CD14-positive monocyte (primary cell): ENCODE data around the gene ANGPTL2. TPM values are rescaled to one million over a fixed set of nuclear protein-coding genes. Genes with fewer than 3 reads are reported as not detected.

ENCODE experiments used
- DNase-seq, 3 donors: peaks; one replicate each; pipeline ENCODE4 v3.0.0-alpha.2; 2011 to 2022
- H2AFZ ChIP-seq: 2 replicates; pipeline ENCODE4 v1.6.0; 2012; ENCODE audit warnings: mild to moderate bottlenecking, low read depth, low read length, inconsistent platforms; ENCODE audit not compliant: insufficient read depth, poor library complexity, severe bottlenecking
- H3K27ac ChIP-seq, 2 donors: 1 replicate in 1 of 2; 2 replicates in 1 of 2; pipeline ENCODE4 v1.5.1; 2012 to 2013; ENCODE audit warnings: low read length in 2 of 2, control low read depth in 1 of 2, inconsistent platforms in 1 of 2, low read depth in 1 of 2, mild to moderate bottlenecking in 1 of 2
- H3K27me3 ChIP-seq, 2 donors: one replicate each; pipeline versions ENCODE4 v1.6.0 to v1.6.1; 2011 to 2013; ENCODE audit warnings: low read length in 2 of 2; ENCODE audit not compliant: control insufficient read depth in 2 of 2, insufficient read depth in 2 of 2
- H3K36me3 ChIP-seq, 2 donors: replicated peaks in 1 of 2; 1 replicate in 1 of 2; 2 replicates in 1 of 2; pipeline versions ENCODE4 v1.5.1 to v1.6.1; 2012 to 2013; ENCODE audit warnings: low read length in 2 of 2, control low read depth in 1 of 2, inconsistent platforms in 1 of 2, mild to moderate bottlenecking in 1 of 2; ENCODE audit not compliant: insufficient read depth in 2 of 2, control insufficient read depth in 1 of 2
- H3K4me1 ChIP-seq, 2 donors: 1 replicate in 1 of 2; 2 replicates in 1 of 2; pipeline versions ENCODE4 v1.5.1 to v1.6.1; 2012 to 2013; ENCODE audit warnings: low read length in 2 of 2, control low read depth in 1 of 2, inconsistent platforms in 1 of 2, mild to moderate bottlenecking in 1 of 2, moderate library complexity in 1 of 2; ENCODE audit not compliant: insufficient read depth in 2 of 2, control insufficient read depth in 1 of 2
- H3K4me2 ChIP-seq: replicated peaks from 2 replicates; pipeline ENCODE3; 2012; ENCODE audit warnings: low read length, moderate library complexity, mild to moderate bottlenecking; ENCODE audit not compliant: poor library complexity, severe bottlenecking; ENCODE audit errors: extremely low read depth
- H3K4me3 ChIP-seq, 3 experiments: fragments of 200-600 bp in 1 of 3; sonication (generic) in 1 of 3; replicated peaks in 1 of 3; 1 replicate in 2 of 3; 2 replicates in 1 of 3; pipeline ENCODE4 v1.5.1; 2011 to 2013; ENCODE audit warnings: low read length in 3 of 3, mild to moderate bottlenecking in 3 of 3, control low read depth in 2 of 3, low read depth in 2 of 3, inconsistent platforms in 1 of 3, moderate library complexity in 1 of 3
- H3K79me2 ChIP-seq: 2 replicates; pipeline ENCODE4 v1.6.0; 2012; ENCODE audit warnings: mild to moderate bottlenecking, control low read depth, inconsistent platforms, low read length, moderate library complexity; ENCODE audit not compliant: insufficient read depth
- H3K9ac ChIP-seq: 2 replicates; pipeline ENCODE4 v1.6.0; 2017; ENCODE audit warnings: low read length, mild to moderate bottlenecking; ENCODE audit not compliant: insufficient read depth, poor library complexity, severe bottlenecking
- H3K9me3 ChIP-seq, 2 donors: replicated peaks in 1 of 2; 1 replicate in 1 of 2; 2 replicates in 1 of 2; pipeline versions ENCODE4 v1.5.1 to v1.6.1; 2012 to 2013; ENCODE audit warnings: low read length in 2 of 2, control low read depth in 1 of 2; ENCODE audit not compliant: control insufficient read depth in 1 of 2, insufficient read depth in 1 of 2
- H4K20me1 ChIP-seq: 2 replicates; pipeline ENCODE4 v1.6.0; 2012; ENCODE audit warnings: mild to moderate bottlenecking, low read length, control low read depth, moderate library complexity; ENCODE audit not compliant: insufficient read depth
- H3K27ac Mint-ChIP-seq, 7 donors: one replicate each; pipeline ENCODE4 v1.8.0; 2020; ENCODE audit warnings: mild to moderate bottlenecking in 7 of 7, mixed read lengths in 7 of 7, moderate library complexity in 6 of 7, inconsistent platforms in 2 of 7
- H3K27me3 Mint-ChIP-seq, 3 donors: one replicate each; pipeline ENCODE4 v1.8.0; 2021 to 2022; ENCODE audit warnings: low read depth in 3 of 3, mild to moderate bottlenecking in 3 of 3, mixed read lengths in 3 of 3, moderate library complexity in 3 of 3, inconsistent platforms in 1 of 3
- H3K36me3 Mint-ChIP-seq, 2 donors: one replicate each; pipeline ENCODE4 v1.8.0; 2020; ENCODE audit warnings: mixed read lengths in 2 of 2, inconsistent platforms in 1 of 2, mild to moderate bottlenecking in 1 of 2
- H3K4me1 Mint-ChIP-seq: one replicate; pipeline ENCODE4 v1.8.0; 2020; ENCODE audit warnings: mild to moderate bottlenecking, mixed read lengths
- H3K4me3 Mint-ChIP-seq, 2 donors: one replicate each; pipeline ENCODE4 v1.8.0; 2020; ENCODE audit warnings: mild to moderate bottlenecking in 2 of 2, mixed read lengths in 2 of 2, moderate library complexity in 1 of 2
- H3K9me3 Mint-ChIP-seq, 7 donors: one replicate each; pipeline ENCODE4 v1.8.0; 2020 to 2022; ENCODE audit warnings: mixed read lengths in 7 of 7, mild to moderate bottlenecking in 6 of 7, moderate library complexity in 6 of 7, inconsistent platforms in 2 of 7
- WGBS: methylation state at CpG from one replicate; pipeline ENCODE4 v1.1.5; 2013; ENCODE audit warnings: missing lambda C conversion rate; ENCODE audit not compliant: insufficient coverage; 5-methylcytosine and 5-hydroxymethylcytosine counted together
- intact Hi-C, 2 donors: fragments of 100-400 bp; cut with micrococcal nuclease; formaldehyde crosslinking; loops; one replicate each; pipeline versions ENCODE4 v1.15.0 to v1.15.1; 2023
- polyA plus RNA-seq, 3 donors: library from polyadenylated mRNA; depleted of rRNA in 1 of 3; unstranded in 2 of 3; stranded (reverse) in 1 of 3; fragments of 300-500 nt in 2 of 3; fragments of >200 nt in 1 of 3; fragmentation: Illumina TruSeq in 2 of 3; gene quantifications; 1 replicate in 2 of 3; 2 replicates in 1 of 3; pipeline ENCODE4 v1.2.3, GENCODE V29; 2012 to 2021
- TF ChIP-seq, protein P1 (sequence below): fragments of 200-600 bp; IDR thresholded peaks from one replicate; pipeline ENCODE4 v1.8.0; 2022; ENCODE audit warnings: antibody characterized with exemption, mild to moderate bottlenecking

Gene ANGPTL2
- polyA plus RNA-seq, 3 donors = not detected

GRCh38 chr9:127078336-127078735 is 44.1 kb downstream of the ANGPTL2 start:
- H3K36me3 Mint-ChIP-seq = peaks cover 0 to 4% of the 10 kb centered on the region in 2 donors
- no peak for DNase-seq
- H3K36me3 ChIP-seq = no peaks in the 10 kb centered on the region
- no peaks in the 10 kb centered on the region for H3K4me1 ChIP-seq
- peaks cover 5% of the 10 kb centered on the region for H3K4me1 Mint-ChIP-seq
- H2AFZ ChIP-seq = no peak overlapping the region
- H3K9me3 ChIP-seq = no peaks in the 10 kb centered on the region
- no CpG with 5 or more reads among the region's 6 CpGs for WGBS
- H3K27ac ChIP-seq = no peak overlapping the region
- H4K20me1 ChIP-seq = no peaks in the 10 kb centered on the region
- no peak overlapping the region for H3K4me2 ChIP-seq
- H3K27me3 Mint-ChIP-seq = peaks cover 8 to 25% (median 9%) of the 10 kb centered on the region in 3 donors
- no peak overlapping the region for H3K9ac ChIP-seq
- intact Hi-C loops = no loop called here
- TF ChIP-seq, protein P1, sequence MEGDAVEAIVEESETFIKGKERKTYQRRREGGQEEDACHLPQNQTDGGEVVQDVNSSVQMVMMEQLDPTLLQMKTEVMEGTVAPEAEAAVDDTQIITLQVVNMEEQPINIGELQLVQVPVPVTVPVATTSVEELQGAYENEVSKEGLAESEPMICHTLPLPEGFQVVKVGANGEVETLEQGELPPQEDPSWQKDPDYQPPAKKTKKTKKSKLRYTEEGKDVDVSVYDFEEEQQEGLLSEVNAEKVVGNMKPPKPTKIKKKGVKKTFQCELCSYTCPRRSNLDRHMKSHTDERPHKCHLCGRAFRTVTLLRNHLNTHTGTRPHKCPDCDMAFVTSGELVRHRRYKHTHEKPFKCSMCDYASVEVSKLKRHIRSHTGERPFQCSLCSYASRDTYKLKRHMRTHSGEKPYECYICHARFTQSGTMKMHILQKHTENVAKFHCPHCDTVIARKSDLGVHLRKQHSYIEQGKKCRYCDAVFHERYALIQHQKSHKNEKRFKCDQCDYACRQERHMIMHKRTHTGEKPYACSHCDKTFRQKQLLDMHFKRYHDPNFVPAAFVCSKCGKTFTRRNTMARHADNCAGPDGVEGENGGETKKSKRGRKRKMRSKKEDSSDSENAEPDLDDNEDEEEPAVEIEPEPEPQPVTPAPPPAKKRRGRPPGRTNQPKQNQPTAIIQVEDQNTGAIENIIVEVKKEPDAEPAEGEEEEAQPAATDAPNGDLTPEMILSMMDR = no peak
- H3K27me3 ChIP-seq = no peaks in the 10 kb centered on the region
- no peak overlapping the region for H3K27ac Mint-ChIP-seq
- H3K4me3 Mint-ChIP-seq = no peak overlapping the region
- H3K9me3 Mint-ChIP-seq = peaks cover 0 to 1% (median 0%) of the 10 kb centered on the region in 7 donors
- H3K79me2 ChIP-seq = no peaks in the 10 kb centered on the region
- H3K4me3 ChIP-seq = no peak overlapping the region

GRCh38 chr9:127077644-127077946 is 44.8 kb downstream of the ANGPTL2 start:
- Histone ChIP-seq H3K27me3 (no peaks in the 10 kb centered on the region), H3K79me2 (no peaks in the 10 kb centered on the region), H3K36me3 (no peaks in the 10 kb centered on the region), H3K4me2 (no peak overlapping the region), H3K9ac (no peak overlapping the region), H3K4me1 (no peaks in the 10 kb centered on the region), H4K20me1 (no peaks in the 10 kb centered on the region), H3K9me3 (no peaks in the 10 kb centered on the region), H3K27ac (no peak overlapping the region), H2AFZ (no peak overlapping the region), H3K4me3 (no peak overlapping the region)
- H3K9me3 Mint-ChIP-seq = peaks cover 0 to 2% (median 0%) of the 10 kb centered on the region in 7 donors
- DNase-seq = no peak
- WGBS = 68% methylated on average over 2 of the region's 2 CpGs
- no peak overlapping the region for H3K4me3 Mint-ChIP-seq
- H3K27me3 Mint-ChIP-seq = peaks cover 4 to 19% (median 9%) of the 10 kb centered on the region in 3 donors
- no peak overlapping the region for H3K27ac Mint-ChIP-seq
- H3K36me3 Mint-ChIP-seq = peaks cover 0 to 4% of the 10 kb centered on the region in 2 donors
- intact Hi-C loops = no loop called here
- peaks cover 5% of the 10 kb centered on the region for H3K4me1 Mint-ChIP-seq
- TF ChIP-seq, protein P1 = no peak
